OCI-LY7 (cell line): Measurements from ENCODE around the gene INSIG2.

Source experiments
- CTCF ChIP-seq: fragments of 200-600 bp; sonication (generic); conservative IDR thresholded peaks from 2 replicates; pipeline ENCODE4 v1.5.1; 2014; ENCODE audit warnings: mild to moderate bottlenecking, antibody characterized with exemption, low read length, moderate library complexity, mixed read lengths
- EZH2phosphoT487 ChIP-seq: fragments of 200-600 bp; sonication (generic); IDR thresholded peaks from 2 replicates; pipeline ENCODE4 v1.6.1; 2018; ENCODE audit warnings: low read depth, borderline replicate concordance, mild to moderate bottlenecking, mixed run types, antibody characterized with exemption, low read length, moderate library complexity, mixed read lengths

- TF ChIP-seq CTCF (no peak), EZH2phosphoT487 (no peak)
Measured at GRCh38 chr2:118062669-118063068, 25.6 kb upstream of the INSIG2 start.
